ENCODE results near the gene RAD51B. TPM values are rescaled to one million over a fixed set of nuclear protein-coding genes. Genes with fewer than 3 reads are reported as not detected.

The RAD51B gene
- polyA plus RNA-seq, 1 experiment = 6.6 TPM

DNA sequence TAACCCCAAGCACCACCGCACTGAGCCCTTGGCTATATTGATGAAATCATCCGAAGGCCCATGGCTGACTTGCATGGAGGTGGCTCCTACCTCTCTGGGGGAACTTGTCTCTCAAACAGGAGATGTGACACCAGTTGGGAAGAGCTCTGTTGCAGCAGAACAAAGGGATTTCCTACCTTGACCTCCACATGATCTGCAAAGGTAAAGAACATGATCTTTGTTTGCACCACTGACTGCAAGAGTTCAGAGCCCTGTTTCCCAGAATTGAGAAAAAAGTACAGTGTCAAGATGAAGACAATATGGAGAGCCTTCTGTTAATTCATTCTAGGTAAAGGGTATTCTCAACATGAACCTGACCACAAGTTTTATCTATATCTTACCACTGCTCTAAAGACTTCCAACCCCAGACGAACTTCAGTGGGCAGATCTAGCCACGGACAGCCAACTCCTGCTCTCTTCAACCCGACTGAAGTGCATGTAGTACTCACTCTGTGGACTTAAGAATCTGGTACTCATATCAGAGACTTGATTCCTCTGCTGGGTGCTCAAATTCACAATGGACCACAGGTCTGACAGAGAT is 35.2 kb upstream of the RAD51B start:
- no peaks in the 10 kb centered on the region for H3K27me3 ChIP-seq (ENCODE audit: control insufficient read depth, insufficient read depth, low read length)
- H3K9me3 ChIP-seq (ENCODE audit: control insufficient read depth, insufficient read depth, low read length) = no peaks in the 10 kb centered on the region
- H3K27ac ChIP-seq (ENCODE audit: low read depth, low read length) = no peak overlapping the region
- CTCF ChIA-PET = no interaction called here
- no peak for DNase-seq (ENCODE audit: low read depth, low spot score)
- TF ChIP-seq, protein P1, sequence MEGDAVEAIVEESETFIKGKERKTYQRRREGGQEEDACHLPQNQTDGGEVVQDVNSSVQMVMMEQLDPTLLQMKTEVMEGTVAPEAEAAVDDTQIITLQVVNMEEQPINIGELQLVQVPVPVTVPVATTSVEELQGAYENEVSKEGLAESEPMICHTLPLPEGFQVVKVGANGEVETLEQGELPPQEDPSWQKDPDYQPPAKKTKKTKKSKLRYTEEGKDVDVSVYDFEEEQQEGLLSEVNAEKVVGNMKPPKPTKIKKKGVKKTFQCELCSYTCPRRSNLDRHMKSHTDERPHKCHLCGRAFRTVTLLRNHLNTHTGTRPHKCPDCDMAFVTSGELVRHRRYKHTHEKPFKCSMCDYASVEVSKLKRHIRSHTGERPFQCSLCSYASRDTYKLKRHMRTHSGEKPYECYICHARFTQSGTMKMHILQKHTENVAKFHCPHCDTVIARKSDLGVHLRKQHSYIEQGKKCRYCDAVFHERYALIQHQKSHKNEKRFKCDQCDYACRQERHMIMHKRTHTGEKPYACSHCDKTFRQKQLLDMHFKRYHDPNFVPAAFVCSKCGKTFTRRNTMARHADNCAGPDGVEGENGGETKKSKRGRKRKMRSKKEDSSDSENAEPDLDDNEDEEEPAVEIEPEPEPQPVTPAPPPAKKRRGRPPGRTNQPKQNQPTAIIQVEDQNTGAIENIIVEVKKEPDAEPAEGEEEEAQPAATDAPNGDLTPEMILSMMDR (IDR thresholded peaks at IDR 0.05; ENCODE audit: low read depth, low read length) = no peak
- no peak overlapping the region for H3K4me3 ChIP-seq (ENCODE audit: low read depth, low read length)
- POLR2A ChIA-PET = no interaction called here

GRCh38 chr14:67785270-67786109 is 34.1 kb upstream of the RAD51B start:
- POLR2A ChIA-PET = no interaction called here
- H3K4me3 ChIP-seq (ENCODE audit: low read depth, low read length) = no peak overlapping the region
- TF ChIP-seq, protein P1 (IDR thresholded peaks at IDR 0.05; ENCODE audit: low read depth, low read length) = no peak
- no peaks in the 10 kb centered on the region for H3K27me3 ChIP-seq (ENCODE audit: control insufficient read depth, insufficient read depth, low read length)
- DNase-seq (ENCODE audit: low read depth, low spot score) = no peak
- no peaks in the 10 kb centered on the region for H3K9me3 ChIP-seq (ENCODE audit: control insufficient read depth, insufficient read depth, low read length)
- H3K27ac ChIP-seq (ENCODE audit: low read depth, low read length) = no peak overlapping the region
- CTCF ChIA-PET = no interaction called here

- no peak for DNase-seq (ENCODE audit: low read depth, low spot score)
- TF ChIP-seq, protein P1 (IDR thresholded peaks at IDR 0.05; ENCODE audit: low read depth, low read length) = no peak
- POLR2A ChIA-PET = no interaction called here
- CTCF ChIA-PET = no interaction called here
- H3K27ac ChIP-seq (ENCODE audit: low read depth, low read length) = no peak overlapping the region
- no peaks in the 10 kb centered on the region for H3K27me3 ChIP-seq (ENCODE audit: control insufficient read depth, insufficient read depth, low read length)
- H3K9me3 ChIP-seq (ENCODE audit: control insufficient read depth, insufficient read depth, low read length) = no peaks in the 10 kb centered on the region
- H3K4me3 ChIP-seq (ENCODE audit: low read depth, low read length) = no peak overlapping the region
These were observed 31.9 kb upstream of the RAD51B start for GRCh38 chr14:67787673-67788072.

DNA sequence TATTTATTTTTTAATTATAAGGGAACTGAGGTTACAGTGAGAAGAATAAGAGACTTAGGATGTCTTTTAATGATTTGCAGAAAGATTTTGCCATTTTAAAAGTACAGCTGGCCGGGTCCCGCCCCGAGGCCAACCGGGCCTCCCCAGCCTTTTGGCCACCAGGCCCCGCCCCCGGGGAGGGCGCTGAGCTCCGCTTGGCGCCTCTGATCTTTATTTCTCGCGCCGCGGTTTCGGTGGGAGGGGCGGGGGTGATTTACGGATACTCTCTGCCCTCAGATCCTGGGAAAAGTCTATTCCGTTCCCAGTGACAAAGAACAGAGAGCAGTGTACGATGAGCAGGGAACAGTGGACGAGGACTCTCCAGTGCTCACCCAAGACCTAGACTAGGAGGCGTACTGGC is 20.8 kb upstream of the RAD51B start:
- DNase-seq (ENCODE audit: low read depth, low spot score) = no peak
- ChIA-PET POLR2A (no interaction called here), CTCF (no interaction called here)
- H3K4me3 ChIP-seq (ENCODE audit: low read depth, low read length) = no peak overlapping the region
- H3K27ac ChIP-seq (ENCODE audit: low read depth, low read length) = no peak overlapping the region
- no peaks in the 10 kb centered on the region for H3K9me3 ChIP-seq (ENCODE audit: control insufficient read depth, insufficient read depth, low read length)
- TF ChIP-seq, protein P1 (IDR thresholded peaks at IDR 0.05; ENCODE audit: low read depth, low read length) = no peak
- no peaks in the 10 kb centered on the region for H3K27me3 ChIP-seq (ENCODE audit: control insufficient read depth, insufficient read depth, low read length)

DNA sequence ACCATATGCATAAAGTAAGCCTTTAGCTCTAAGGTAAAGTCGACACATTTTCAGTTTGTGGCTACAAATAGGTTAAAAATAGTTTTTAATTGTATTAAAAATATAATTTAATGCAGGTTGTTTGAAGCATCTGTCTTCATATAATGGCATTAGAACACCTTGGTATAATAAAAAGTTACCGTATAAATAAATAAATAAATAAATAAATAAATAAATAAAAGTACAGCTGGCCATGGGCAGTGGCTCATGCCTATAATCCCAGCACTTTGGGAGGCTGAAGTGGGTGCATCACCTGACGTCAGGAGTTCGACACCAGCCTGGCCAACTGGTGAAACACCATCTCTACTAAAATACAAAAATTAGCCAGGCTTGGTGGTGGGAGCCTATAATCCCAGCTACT is 18.8 kb upstream of the RAD51B start:
- Histone ChIP-seq H3K4me3 (ENCODE audit: low read depth, low read length) (no peak overlapping the region), H3K27ac (ENCODE audit: low read depth, low read length) (no peak overlapping the region), H3K27me3 (ENCODE audit: control insufficient read depth, insufficient read depth, low read length) (no peaks in the 10 kb centered on the region), H3K9me3 (ENCODE audit: control insufficient read depth, insufficient read depth, low read length) (no peaks in the 10 kb centered on the region)
- TF ChIP-seq, protein P1 (IDR thresholded peaks at IDR 0.05; ENCODE audit: low read depth, low read length) = no peak
- CTCF ChIA-PET = no interaction called here
- POLR2A ChIA-PET = no interaction called here
- DNase-seq (ENCODE audit: low read depth, low spot score) = no peak

Data from AG04450 (cell line).